ENCODE data around the gene HES5. TPM values are rescaled to one million over a fixed set of nuclear protein-coding genes. Genes with fewer than 3 reads are reported as not detected.

HES5 gene
- polyA plus RNA-seq, 3 donors: not detected

- WGBS (ENCODE audit: insufficient coverage): 72% methylated on average over 17 of the region's 19 CpGs
- H3K79me2 ChIP-seq (ENCODE audit: insufficient read depth, low read length): no peaks in the 10 kb centered on the region
- Mint-ChIP-seq H3K4me3 (no peak overlapping the region), H3K36me3 (no peaks in the 10 kb centered on the region), H3K4me1 (no peaks in the 10 kb centered on the region), H3K27ac (no peak overlapping the region), H3K27me3 (ENCODE audit: low read depth in 3 of 3) (peaks cover 1 to 7% (median 6%) of the 10 kb centered on the region in 3 donors), H3K9me3 (peaks cover 0 to 5% (median 3%) of the 10 kb centered on the region in 7 donors)
- H2AFZ ChIP-seq (ENCODE audit: insufficient read depth, low read depth, low read length, poor library complexity, severe bottlenecking): no peak overlapping the region
- no peak overlapping the region for H3K27ac ChIP-seq (ENCODE audit: low read depth in 1 of 2, low read length in 2 of 2)
- no peaks in the 10 kb centered on the region for H3K4me1 ChIP-seq (ENCODE audit: control insufficient read depth in 1 of 2, insufficient read depth in 2 of 2, low read length in 2 of 2)
- no peaks in the 10 kb centered on the region for H4K20me1 ChIP-seq (ENCODE audit: insufficient read depth, low read length)
- H3K4me3 ChIP-seq (replicated peaks in 1 of 3; ENCODE audit: low read depth in 2 of 3, low read length in 3 of 3): no peak overlapping the region
- no peak for DNase-seq
- no peak overlapping the region for H3K9ac ChIP-seq (ENCODE audit: insufficient read depth, low read length, poor library complexity, severe bottlenecking)
- no peak overlapping the region for H3K4me2 ChIP-seq (replicated peaks; ENCODE audit: extremely low read depth, low read length, poor library complexity, severe bottlenecking)
- no peaks in the 10 kb centered on the region for H3K27me3 ChIP-seq (ENCODE audit: control insufficient read depth in 2 of 2, insufficient read depth in 2 of 2, low read length in 2 of 2)
- TF ChIP-seq, protein P1, sequence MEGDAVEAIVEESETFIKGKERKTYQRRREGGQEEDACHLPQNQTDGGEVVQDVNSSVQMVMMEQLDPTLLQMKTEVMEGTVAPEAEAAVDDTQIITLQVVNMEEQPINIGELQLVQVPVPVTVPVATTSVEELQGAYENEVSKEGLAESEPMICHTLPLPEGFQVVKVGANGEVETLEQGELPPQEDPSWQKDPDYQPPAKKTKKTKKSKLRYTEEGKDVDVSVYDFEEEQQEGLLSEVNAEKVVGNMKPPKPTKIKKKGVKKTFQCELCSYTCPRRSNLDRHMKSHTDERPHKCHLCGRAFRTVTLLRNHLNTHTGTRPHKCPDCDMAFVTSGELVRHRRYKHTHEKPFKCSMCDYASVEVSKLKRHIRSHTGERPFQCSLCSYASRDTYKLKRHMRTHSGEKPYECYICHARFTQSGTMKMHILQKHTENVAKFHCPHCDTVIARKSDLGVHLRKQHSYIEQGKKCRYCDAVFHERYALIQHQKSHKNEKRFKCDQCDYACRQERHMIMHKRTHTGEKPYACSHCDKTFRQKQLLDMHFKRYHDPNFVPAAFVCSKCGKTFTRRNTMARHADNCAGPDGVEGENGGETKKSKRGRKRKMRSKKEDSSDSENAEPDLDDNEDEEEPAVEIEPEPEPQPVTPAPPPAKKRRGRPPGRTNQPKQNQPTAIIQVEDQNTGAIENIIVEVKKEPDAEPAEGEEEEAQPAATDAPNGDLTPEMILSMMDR (IDR thresholded peaks at IDR 0.05): no peak
- peaks cover 0 to 3% of the 10 kb centered on the region in 2 donors for H3K9me3 ChIP-seq (replicated peaks in 1 of 2; ENCODE audit: control insufficient read depth in 1 of 2, insufficient read depth in 1 of 2, low read length in 2 of 2)
- intact Hi-C loops (cut with micrococcal nuclease): no loop called here
- H3K36me3 ChIP-seq (replicated peaks in 1 of 2; ENCODE audit: control insufficient read depth in 1 of 2, insufficient read depth in 2 of 2, low read length in 2 of 2): no peaks in the 10 kb centered on the region
Measured at GRCh38 chr1:2494323-2494693, 35.8 kb downstream of the HES5 start.

- H3K79me2 ChIP-seq (ENCODE audit: insufficient read depth, low read length): no peaks in the 10 kb centered on the region
- no peak overlapping the region for H2AFZ ChIP-seq (ENCODE audit: insufficient read depth, low read depth, low read length, poor library complexity, severe bottlenecking)
- no peaks in the 10 kb centered on the region for H3K27me3 ChIP-seq (ENCODE audit: control insufficient read depth in 2 of 2, insufficient read depth in 2 of 2, low read length in 2 of 2)
- TF ChIP-seq, protein P1 (IDR thresholded peaks at IDR 0.05): no peak
- Mint-ChIP-seq H3K27ac (no peak overlapping the region), H3K27me3 (ENCODE audit: low read depth in 3 of 3) (peaks cover 1 to 6% (median 6%) of the 10 kb centered on the region in 3 donors), H3K4me1 (no peaks in the 10 kb centered on the region), H3K9me3 (peaks cover 3 to 9% (median 7%) of the 10 kb centered on the region in 7 donors), H3K36me3 (no peaks in the 10 kb centered on the region), H3K4me3 (no peak overlapping the region)
- no peaks in the 10 kb centered on the region for H3K4me1 ChIP-seq (ENCODE audit: control insufficient read depth in 1 of 2, insufficient read depth in 2 of 2, low read length in 2 of 2)
- no peak overlapping the region for H3K9ac ChIP-seq (ENCODE audit: insufficient read depth, low read length, poor library complexity, severe bottlenecking)
- H3K4me3 ChIP-seq (replicated peaks in 1 of 3; ENCODE audit: low read depth in 2 of 3, low read length in 3 of 3): no peak overlapping the region
- no peaks in the 10 kb centered on the region for H3K36me3 ChIP-seq (replicated peaks in 1 of 2; ENCODE audit: control insufficient read depth in 1 of 2, insufficient read depth in 2 of 2, low read length in 2 of 2)
- no peak for DNase-seq
- intact Hi-C loops (cut with micrococcal nuclease): no loop called here
- no peaks in the 10 kb centered on the region for H4K20me1 ChIP-seq (ENCODE audit: insufficient read depth, low read length)
- 74% methylated on average over 19 of the region's 24 CpGs for WGBS (ENCODE audit: insufficient coverage)
- no peak overlapping the region for H3K27ac ChIP-seq (ENCODE audit: low read depth in 1 of 2, low read length in 2 of 2)
- peaks cover 3 to 8% of the 10 kb centered on the region in 2 donors for H3K9me3 ChIP-seq (replicated peaks in 1 of 2; ENCODE audit: control insufficient read depth in 1 of 2, insufficient read depth in 1 of 2, low read length in 2 of 2)
- H3K4me2 ChIP-seq (replicated peaks; ENCODE audit: extremely low read depth, low read length, poor library complexity, severe bottlenecking): no peak overlapping the region
Measured at GRCh38 chr1:2493691-2494322, 36.3 kb downstream of the HES5 start.
